ENCODE measurements around the gene ABCC11.

Gene ABCC11
- total RNA-seq = 0.17 to 0.77 (median 0.35) reads per million in 3 donors

- Histone ChIP-seq H3K27me3 (replicated peaks; ENCODE audit: control insufficient read depth, insufficient read depth, low read length, poor library complexity, severe bottlenecking) (no peaks in the 10 kb centered on the region), H3K27ac (ENCODE audit: insufficient read depth, low read length, poor library complexity, severe bottlenecking) (no peak within 1 kb of the TSS), H3K4me3 (ENCODE audit: insufficient read depth, low read depth, low read length, poor library complexity, severe bottlenecking) (no peak within 1 kb of the TSS), H3K36me3 (ENCODE audit: control insufficient read depth, insufficient read depth, low read length) (peaks cover 3% of the 10 kb centered on the region), H3K4me1 (ENCODE audit: control insufficient read depth, insufficient read depth, low read length, poor library complexity, severe bottlenecking) (peaks cover 25% of the 10 kb centered on the region), H3K9me3 (ENCODE audit: control insufficient read depth, low read length) (no peaks in the 10 kb centered on the region)
- no peak for DNase-seq
Observed at GRCh38 chr16:48247311-48247710, at the start of gene ABCC11. ABCC11 (minus strand) TSS chr16:48247539; CDS start chr16:48231921, 15,618 bp downstream.

- DNase-seq = no peak
- H3K9me3 ChIP-seq (ENCODE audit: control insufficient read depth, low read length) = no peaks in the 10 kb centered on the region
- no peak overlapping the region for H3K27ac ChIP-seq (ENCODE audit: insufficient read depth, low read length, poor library complexity, severe bottlenecking)
- H3K36me3 ChIP-seq (ENCODE audit: control insufficient read depth, insufficient read depth, low read length) = peaks cover 19% of the 10 kb centered on the region
- no peak overlapping the region for H3K4me3 ChIP-seq (ENCODE audit: insufficient read depth, low read depth, low read length, poor library complexity, severe bottlenecking)
- H3K4me1 ChIP-seq (ENCODE audit: control insufficient read depth, insufficient read depth, low read length, poor library complexity, severe bottlenecking) = no peaks in the 10 kb centered on the region
- no peaks in the 10 kb centered on the region for H3K27me3 ChIP-seq (replicated peaks; ENCODE audit: control insufficient read depth, insufficient read depth, low read length, poor library complexity, severe bottlenecking)
Observed at GRCh38 chr16:48295488-48296281, 48.3 kb upstream of the ABCC11 start.

GRCh38 chr16:48294724-48295123 is 47.4 kb upstream of the ABCC11 start:
- Histone ChIP-seq H3K4me3 (ENCODE audit: insufficient read depth, low read depth, low read length, poor library complexity, severe bottlenecking) (no peak overlapping the region), H3K4me1 (ENCODE audit: control insufficient read depth, insufficient read depth, low read length, poor library complexity, severe bottlenecking) (no peaks in the 10 kb centered on the region), H3K36me3 (ENCODE audit: control insufficient read depth, insufficient read depth, low read length) (peaks cover 18% of the 10 kb centered on the region), H3K9me3 (ENCODE audit: control insufficient read depth, low read length) (no peaks in the 10 kb centered on the region), H3K27ac (ENCODE audit: insufficient read depth, low read length, poor library complexity, severe bottlenecking) (no peak overlapping the region), H3K27me3 (replicated peaks; ENCODE audit: control insufficient read depth, insufficient read depth, low read length, poor library complexity, severe bottlenecking) (no peaks in the 10 kb centered on the region)
- DNase-seq = no peak

GRCh38 chr16:48292452-48292851 is 45.1 kb upstream of the ABCC11 start:
- no peak overlapping the region for H3K27ac ChIP-seq (ENCODE audit: insufficient read depth, low read length, poor library complexity, severe bottlenecking)
- DNase-seq = no peak
- H3K36me3 ChIP-seq (ENCODE audit: control insufficient read depth, insufficient read depth, low read length) = peaks cover 32% of the 10 kb centered on the region

GRCh38 chr16:48291754-48292153 is 44.4 kb upstream of the ABCC11 start:
- Histone ChIP-seq H3K36me3 (ENCODE audit: control insufficient read depth, insufficient read depth, low read length) (peaks cover 38% of the 10 kb centered on the region), H3K4me1 (ENCODE audit: control insufficient read depth, insufficient read depth, low read length, poor library complexity, severe bottlenecking) (no peaks in the 10 kb centered on the region), H3K27ac (ENCODE audit: insufficient read depth, low read length, poor library complexity, severe bottlenecking) (no peak overlapping the region), H3K4me3 (ENCODE audit: insufficient read depth, low read depth, low read length, poor library complexity, severe bottlenecking) (no peak overlapping the region), H3K9me3 (ENCODE audit: control insufficient read depth, low read length) (no peaks in the 10 kb centered on the region), H3K27me3 (replicated peaks; ENCODE audit: control insufficient read depth, insufficient read depth, low read length, poor library complexity, severe bottlenecking) (no peaks in the 10 kb centered on the region)
- no peak for DNase-seq

More at GRCh38 chr16:48292452-48292851, 45.1 kb upstream of the ABCC11 start:
- Histone ChIP-seq H3K27me3 (replicated peaks; ENCODE audit: control insufficient read depth, insufficient read depth, low read length, poor library complexity, severe bottlenecking) (no peaks in the 10 kb centered on the region), H3K9me3 (ENCODE audit: control insufficient read depth, low read length) (no peaks in the 10 kb centered on the region), H3K4me3 (ENCODE audit: insufficient read depth, low read depth, low read length, poor library complexity, severe bottlenecking) (no peak overlapping the region), H3K4me1 (ENCODE audit: control insufficient read depth, insufficient read depth, low read length, poor library complexity, severe bottlenecking) (no peaks in the 10 kb centered on the region)

- no peaks in the 10 kb centered on the region for H3K9me3 ChIP-seq (ENCODE audit: control insufficient read depth, low read length)
- H3K4me3 ChIP-seq (ENCODE audit: insufficient read depth, low read depth, low read length, poor library complexity, severe bottlenecking) = no peak overlapping the region
- H3K4me1 ChIP-seq (ENCODE audit: control insufficient read depth, insufficient read depth, low read length, poor library complexity, severe bottlenecking) = no peaks in the 10 kb centered on the region
- no peaks in the 10 kb centered on the region for H3K27me3 ChIP-seq (replicated peaks; ENCODE audit: control insufficient read depth, insufficient read depth, low read length, poor library complexity, severe bottlenecking)
- peaks cover 38% of the 10 kb centered on the region for H3K36me3 ChIP-seq (ENCODE audit: control insufficient read depth, insufficient read depth, low read length)
- no peak overlapping the region for H3K27ac ChIP-seq (ENCODE audit: insufficient read depth, low read length, poor library complexity, severe bottlenecking)
- no peak for DNase-seq
Observed at GRCh38 chr16:48291303-48291702, 44.0 kb upstream of the ABCC11 start.

GRCh38 chr16:48287239-48287638 is 39.9 kb upstream of the ABCC11 start:
- H3K27ac ChIP-seq (ENCODE audit: insufficient read depth, low read length, poor library complexity, severe bottlenecking) = no peak overlapping the region
- H3K4me3 ChIP-seq (ENCODE audit: insufficient read depth, low read depth, low read length, poor library complexity, severe bottlenecking) = no peak overlapping the region
- no peak for DNase-seq
- peaks cover 47% of the 10 kb centered on the region for H3K36me3 ChIP-seq (ENCODE audit: control insufficient read depth, insufficient read depth, low read length)
- H3K4me1 ChIP-seq (ENCODE audit: control insufficient read depth, insufficient read depth, low read length, poor library complexity, severe bottlenecking) = no peaks in the 10 kb centered on the region
- no peaks in the 10 kb centered on the region for H3K27me3 ChIP-seq (replicated peaks; ENCODE audit: control insufficient read depth, insufficient read depth, low read length, poor library complexity, severe bottlenecking)
- H3K9me3 ChIP-seq (ENCODE audit: control insufficient read depth, low read length) = no peaks in the 10 kb centered on the region

- Histone ChIP-seq H3K4me3 (ENCODE audit: insufficient read depth, low read depth, low read length, poor library complexity, severe bottlenecking) (no peak overlapping the region), H3K27me3 (replicated peaks; ENCODE audit: control insufficient read depth, insufficient read depth, low read length, poor library complexity, severe bottlenecking) (no peaks in the 10 kb centered on the region), H3K27ac (ENCODE audit: insufficient read depth, low read length, poor library complexity, severe bottlenecking) (no peak overlapping the region), H3K36me3 (ENCODE audit: control insufficient read depth, insufficient read depth, low read length) (peaks cover 40% of the 10 kb centered on the region), H3K9me3 (ENCODE audit: control insufficient read depth, low read length) (no peaks in the 10 kb centered on the region), H3K4me1 (ENCODE audit: control insufficient read depth, insufficient read depth, low read length, poor library complexity, severe bottlenecking) (no peaks in the 10 kb centered on the region)
- no peak for DNase-seq
Observed at GRCh38 chr16:48284772-48285409, 37.6 kb upstream of the ABCC11 start.

- no peak overlapping the region for H3K4me3 ChIP-seq (ENCODE audit: insufficient read depth, low read depth, low read length, poor library complexity, severe bottlenecking)
- no peaks in the 10 kb centered on the region for H3K4me1 ChIP-seq (ENCODE audit: control insufficient read depth, insufficient read depth, low read length, poor library complexity, severe bottlenecking)
- H3K27ac ChIP-seq (ENCODE audit: insufficient read depth, low read length, poor library complexity, severe bottlenecking) = no peak overlapping the region
- peaks cover 31% of the 10 kb centered on the region for H3K36me3 ChIP-seq (ENCODE audit: control insufficient read depth, insufficient read depth, low read length)
- no peaks in the 10 kb centered on the region for H3K9me3 ChIP-seq (ENCODE audit: control insufficient read depth, low read length)
- no peaks in the 10 kb centered on the region for H3K27me3 ChIP-seq (replicated peaks; ENCODE audit: control insufficient read depth, insufficient read depth, low read length, poor library complexity, severe bottlenecking)
- no peak for DNase-seq
Observed at GRCh38 chr16:48282636-48283263, 35.4 kb upstream of the ABCC11 start.

GRCh38 chr16:48280546-48280945 is 33.2 kb upstream of the ABCC11 start:
- H3K27me3 ChIP-seq (replicated peaks; ENCODE audit: control insufficient read depth, insufficient read depth, low read length, poor library complexity, severe bottlenecking) = no peaks in the 10 kb centered on the region
- no peak overlapping the region for H3K4me3 ChIP-seq (ENCODE audit: insufficient read depth, low read depth, low read length, poor library complexity, severe bottlenecking)
- no peaks in the 10 kb centered on the region for H3K9me3 ChIP-seq (ENCODE audit: control insufficient read depth, low read length)
- no peak for DNase-seq
- no peaks in the 10 kb centered on the region for H3K4me1 ChIP-seq (ENCODE audit: control insufficient read depth, insufficient read depth, low read length, poor library complexity, severe bottlenecking)
- H3K36me3 ChIP-seq (ENCODE audit: control insufficient read depth, insufficient read depth, low read length) = peaks cover 22% of the 10 kb centered on the region
- no peak overlapping the region for H3K27ac ChIP-seq (ENCODE audit: insufficient read depth, low read length, poor library complexity, severe bottlenecking)
